WI38 (cell line): ENCODE measurements around the gene OXTR.

Source experiments
- H3K4me3 ChIP-seq: 2 replicates; pipeline ENCODE4 v1.5.1; 2011; ENCODE audit warnings: low read depth, mild to moderate bottlenecking, control low read depth, low read length
- TF ChIP-seq, protein P1 (sequence below): IDR thresholded peaks from 2 replicates; pipeline ENCODE4 v1.5.1; 2012; ENCODE audit warnings: low read depth, mild to moderate bottlenecking, control low read depth, low read length

The OXTR gene

DNA sequence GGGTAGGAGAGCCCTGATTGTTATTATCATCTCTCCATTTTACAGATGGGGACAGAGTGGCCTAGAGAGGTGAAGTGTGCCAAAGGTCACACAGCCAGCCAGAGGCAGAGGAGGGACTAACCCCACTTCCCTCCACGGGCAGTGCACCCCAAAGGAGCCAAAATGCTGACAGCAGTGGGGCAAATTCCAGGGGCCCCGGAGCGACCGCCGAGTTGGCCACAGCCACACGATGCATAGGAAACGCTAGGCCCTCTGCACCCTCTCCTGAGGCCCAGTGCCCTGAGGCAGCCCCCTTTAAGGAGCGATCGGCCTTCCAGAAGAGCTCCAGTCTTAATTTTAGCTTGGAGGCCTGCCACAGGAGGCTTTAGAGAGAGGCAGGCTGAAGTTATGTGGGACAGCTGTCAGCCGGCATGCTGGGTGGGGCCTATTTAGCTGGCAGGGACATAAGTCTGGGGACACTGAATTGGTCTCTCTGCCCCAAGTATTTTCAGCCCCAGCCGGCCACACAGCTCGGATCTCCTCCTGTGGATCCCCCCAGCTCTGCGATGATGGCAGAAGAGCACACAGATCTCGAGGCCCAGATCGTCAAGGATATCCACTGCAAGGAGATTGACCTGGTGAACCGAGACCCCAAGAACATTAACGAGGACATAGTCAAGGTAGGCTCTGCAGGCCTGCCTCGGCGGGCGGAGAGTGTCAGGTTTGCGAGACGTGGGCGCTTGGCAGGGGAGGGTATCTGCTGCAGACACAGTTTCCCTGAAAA, 35.9 kb downstream of the OXTR start, which contains the start of gene CAV3:
Gene CAV3, plus strand, starts transcription at position 471 of the 763 bp plus-strand sequence. Its CDS starts 75 bp downstream, at position 546.
- TF ChIP-seq, protein P1, sequence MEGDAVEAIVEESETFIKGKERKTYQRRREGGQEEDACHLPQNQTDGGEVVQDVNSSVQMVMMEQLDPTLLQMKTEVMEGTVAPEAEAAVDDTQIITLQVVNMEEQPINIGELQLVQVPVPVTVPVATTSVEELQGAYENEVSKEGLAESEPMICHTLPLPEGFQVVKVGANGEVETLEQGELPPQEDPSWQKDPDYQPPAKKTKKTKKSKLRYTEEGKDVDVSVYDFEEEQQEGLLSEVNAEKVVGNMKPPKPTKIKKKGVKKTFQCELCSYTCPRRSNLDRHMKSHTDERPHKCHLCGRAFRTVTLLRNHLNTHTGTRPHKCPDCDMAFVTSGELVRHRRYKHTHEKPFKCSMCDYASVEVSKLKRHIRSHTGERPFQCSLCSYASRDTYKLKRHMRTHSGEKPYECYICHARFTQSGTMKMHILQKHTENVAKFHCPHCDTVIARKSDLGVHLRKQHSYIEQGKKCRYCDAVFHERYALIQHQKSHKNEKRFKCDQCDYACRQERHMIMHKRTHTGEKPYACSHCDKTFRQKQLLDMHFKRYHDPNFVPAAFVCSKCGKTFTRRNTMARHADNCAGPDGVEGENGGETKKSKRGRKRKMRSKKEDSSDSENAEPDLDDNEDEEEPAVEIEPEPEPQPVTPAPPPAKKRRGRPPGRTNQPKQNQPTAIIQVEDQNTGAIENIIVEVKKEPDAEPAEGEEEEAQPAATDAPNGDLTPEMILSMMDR = no peak
- H3K4me3 ChIP-seq = no peak within 1 kb of the TSS

DNA sequence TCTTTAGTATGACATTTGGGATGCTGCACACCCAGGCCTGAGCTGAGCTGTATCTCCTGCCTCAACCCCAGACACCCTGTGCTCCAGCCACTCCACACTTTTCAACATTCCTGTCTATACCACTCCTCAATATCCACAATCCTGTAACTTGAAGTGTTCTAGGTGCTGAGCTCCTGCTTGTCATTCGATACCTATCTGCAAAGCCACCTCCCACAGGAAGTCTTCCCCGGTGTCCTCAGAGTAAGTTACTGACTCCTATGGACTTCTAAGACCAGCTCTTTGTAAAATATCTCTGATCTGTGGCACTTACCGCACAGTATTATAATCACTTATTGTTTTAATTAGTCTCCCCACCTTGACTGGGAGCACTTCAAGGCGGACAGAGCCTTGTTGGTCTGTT, 37.0 kb downstream of the OXTR start:
- no peak overlapping the region for H3K4me3 ChIP-seq
- TF ChIP-seq, protein P1 = no peak

DNA sequence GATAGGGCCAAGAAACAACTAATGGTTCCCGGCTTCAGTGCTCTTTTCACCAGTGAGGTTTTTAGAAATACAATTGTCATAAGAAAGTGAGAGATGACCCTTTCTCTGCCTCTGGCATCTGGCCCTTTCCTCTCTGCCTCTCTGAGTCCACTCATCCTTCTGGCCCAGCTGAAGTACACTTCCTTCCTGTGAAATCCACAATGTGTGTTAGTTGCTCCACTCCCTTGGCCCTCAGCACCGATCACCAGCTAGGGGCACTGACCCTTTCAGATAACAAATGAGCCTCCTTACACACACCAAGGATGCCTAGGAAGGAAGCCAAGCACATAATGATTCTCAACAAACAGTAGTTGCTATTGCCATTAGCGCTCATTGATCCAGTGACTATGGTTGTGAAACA, 38.8 kb downstream of the OXTR start:
- no peak overlapping the region for H3K4me3 ChIP-seq
- TF ChIP-seq, protein P1 = no peak

DNA sequence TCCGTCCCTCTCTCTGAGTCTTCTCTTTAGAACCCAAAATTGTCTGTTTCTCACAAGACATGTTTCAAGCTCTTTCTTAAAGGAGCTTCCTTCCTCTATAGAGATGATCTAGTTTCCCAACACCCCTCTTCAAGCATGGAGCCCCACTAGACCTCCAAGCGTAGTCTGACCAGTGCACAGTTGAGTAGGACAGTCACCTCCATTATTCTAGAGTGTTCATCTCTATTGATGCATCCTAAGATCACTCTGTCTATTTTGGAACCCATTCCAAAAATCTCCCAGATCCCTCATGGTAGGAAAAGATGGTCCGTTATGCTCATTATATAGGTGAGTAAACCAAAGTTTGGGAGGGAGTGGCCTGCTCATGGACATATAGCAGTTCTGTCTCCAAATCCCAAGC, 39.9 kb downstream of the OXTR start:
- TF ChIP-seq, protein P1 = no peak
- H3K4me3 ChIP-seq = no peak overlapping the region

DNA sequence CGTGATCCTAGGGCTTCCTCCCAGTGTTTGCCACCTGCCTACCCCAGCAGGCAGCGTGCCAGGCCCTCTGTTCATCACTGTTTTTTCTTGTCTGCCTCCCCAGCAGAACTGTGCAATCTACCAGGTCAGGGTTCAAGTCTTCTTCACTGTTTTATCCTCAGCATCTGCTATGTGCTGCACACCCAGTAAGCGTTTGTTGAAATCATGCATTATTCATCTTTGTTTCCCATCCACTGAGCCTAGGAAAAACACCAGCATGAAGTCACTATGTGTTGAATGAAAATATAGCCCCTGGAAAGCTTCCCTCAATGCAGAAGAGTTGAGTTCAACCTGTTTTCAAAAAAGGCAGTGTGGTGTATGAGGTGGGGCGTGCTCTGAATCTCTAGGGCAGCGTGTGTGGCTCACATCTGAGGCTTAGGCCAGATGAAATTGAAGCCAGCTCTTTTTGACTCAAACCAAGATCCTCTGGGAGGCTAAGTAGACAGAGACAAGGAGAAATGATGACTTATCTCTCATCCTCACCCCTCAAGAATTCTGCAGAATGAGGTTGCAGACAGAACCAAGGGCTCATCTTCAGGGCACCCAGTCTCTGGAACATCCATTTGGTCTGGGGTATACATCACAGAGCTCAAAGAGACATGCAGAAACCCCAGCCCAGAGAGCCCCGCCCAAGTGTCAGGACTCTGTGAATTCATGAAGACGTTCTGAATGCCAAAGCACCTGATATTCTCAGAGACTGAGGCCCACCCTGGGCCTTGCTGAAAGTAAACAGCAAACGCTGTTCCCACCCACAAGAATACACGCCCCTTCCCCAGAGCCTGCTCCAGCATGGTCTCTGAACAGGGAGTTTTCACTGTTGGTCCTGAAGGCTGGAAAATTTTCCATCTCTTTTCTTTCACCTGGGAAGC, 41.6 kb downstream of the OXTR start:
- H3K4me3 ChIP-seq = no peak overlapping the region
- TF ChIP-seq, protein P1 = no peak

DNA sequence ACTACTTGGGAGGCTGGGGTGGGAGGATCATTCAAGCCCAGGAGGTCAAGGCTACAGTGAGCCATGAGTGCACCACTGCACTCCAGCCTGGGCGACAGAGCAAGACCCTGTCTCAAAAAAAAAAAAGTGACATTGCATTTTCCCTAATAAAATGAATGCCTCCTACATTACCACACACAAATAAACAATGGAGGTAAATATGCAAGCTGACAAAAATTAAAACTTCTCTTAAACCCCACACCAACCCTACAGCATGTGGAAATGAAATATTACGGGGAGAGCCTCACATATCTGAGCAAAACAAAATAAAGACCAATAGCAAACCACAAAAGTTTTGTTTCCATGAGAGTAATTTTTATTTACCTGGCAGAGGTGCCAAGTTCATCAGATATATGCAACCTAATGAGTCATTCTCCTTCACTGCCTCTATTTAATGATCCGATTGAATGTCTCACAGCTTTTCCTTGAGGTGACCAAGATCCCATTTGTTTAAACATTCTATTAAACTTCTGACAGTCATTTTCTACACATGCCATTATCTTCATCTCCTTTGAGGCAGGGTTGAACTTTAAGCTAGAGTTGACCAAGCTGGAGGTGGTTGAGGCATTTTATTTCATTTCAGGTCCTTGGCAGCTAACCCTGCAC, 45.2 kb downstream of the OXTR start:
- TF ChIP-seq, protein P1 = no peak
- H3K4me3 ChIP-seq = no peak overlapping the region

DNA sequence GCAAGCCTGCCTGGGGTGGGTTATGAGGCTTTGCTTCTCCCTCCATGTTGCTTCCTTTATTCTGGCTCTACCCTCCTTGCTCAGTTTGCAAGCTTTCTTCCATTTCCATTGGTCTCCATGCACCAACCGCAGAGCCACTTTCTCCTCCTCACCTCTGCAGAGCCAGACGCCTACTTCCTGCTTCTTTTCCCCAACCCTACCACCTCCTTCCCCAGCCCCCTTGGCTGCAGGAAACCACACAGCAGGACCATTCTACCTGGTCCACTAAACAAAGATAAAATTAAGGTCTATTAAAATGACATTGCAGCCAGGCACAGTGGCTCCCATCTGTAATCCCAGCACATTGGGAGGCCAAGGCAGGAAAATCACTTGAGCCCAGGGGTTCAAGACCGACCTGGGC, 45.8 kb downstream of the OXTR start:
- TF ChIP-seq, protein P1 = no peak
- no peak overlapping the region for H3K4me3 ChIP-seq
